GM18867 (cell line): Measurements from ENCODE around the gene MYT1.

Experiments used
- ATAC-seq: cut with Tn5 transposase; IDR thresholded peaks from one replicate; pipeline ENCODE4 v1.9.1; 2021; ENCODE audit warnings: mild to moderate bottlenecking, moderate library complexity; ENCODE audit not compliant: unreplicated experiment

Gene MYT1

DNA sequence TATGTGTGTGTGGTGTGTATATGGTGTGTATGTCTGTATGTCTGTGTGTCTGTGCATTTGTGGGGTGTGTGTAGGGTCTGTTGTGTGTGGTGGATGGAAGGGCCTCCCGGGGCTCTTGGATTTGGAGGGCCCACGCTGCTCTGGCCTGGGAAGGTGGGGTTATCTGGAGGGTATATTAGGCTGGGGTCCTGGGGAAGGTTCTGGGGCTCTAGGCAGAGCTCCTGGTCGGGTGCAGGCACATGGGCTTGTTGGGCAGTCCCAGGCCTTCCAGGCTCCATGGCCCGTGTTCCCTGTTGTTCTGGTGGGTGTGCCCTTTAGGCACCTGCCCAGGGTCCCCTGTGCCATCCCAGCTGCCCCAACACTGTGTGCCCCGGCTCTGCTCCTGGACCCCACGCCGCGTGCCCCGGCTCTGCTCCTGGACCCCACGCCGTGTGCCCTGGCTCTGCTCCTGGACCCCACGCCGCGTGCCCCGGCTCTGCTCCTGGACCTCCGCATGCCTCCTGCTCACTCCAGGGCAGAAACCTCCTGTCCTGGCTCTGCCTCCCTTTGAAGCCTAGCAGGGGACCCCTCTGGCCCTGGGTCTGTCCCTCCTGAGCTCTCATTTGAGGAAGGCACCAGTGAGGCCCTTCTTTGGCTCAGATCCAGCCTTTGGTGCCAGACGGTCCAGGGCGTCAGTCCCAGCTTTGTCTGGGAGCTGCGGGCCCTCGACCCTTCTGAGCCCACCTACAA, 10.2 kb upstream of the MYT1 start:
- ATAC-seq = no peak

DNA sequence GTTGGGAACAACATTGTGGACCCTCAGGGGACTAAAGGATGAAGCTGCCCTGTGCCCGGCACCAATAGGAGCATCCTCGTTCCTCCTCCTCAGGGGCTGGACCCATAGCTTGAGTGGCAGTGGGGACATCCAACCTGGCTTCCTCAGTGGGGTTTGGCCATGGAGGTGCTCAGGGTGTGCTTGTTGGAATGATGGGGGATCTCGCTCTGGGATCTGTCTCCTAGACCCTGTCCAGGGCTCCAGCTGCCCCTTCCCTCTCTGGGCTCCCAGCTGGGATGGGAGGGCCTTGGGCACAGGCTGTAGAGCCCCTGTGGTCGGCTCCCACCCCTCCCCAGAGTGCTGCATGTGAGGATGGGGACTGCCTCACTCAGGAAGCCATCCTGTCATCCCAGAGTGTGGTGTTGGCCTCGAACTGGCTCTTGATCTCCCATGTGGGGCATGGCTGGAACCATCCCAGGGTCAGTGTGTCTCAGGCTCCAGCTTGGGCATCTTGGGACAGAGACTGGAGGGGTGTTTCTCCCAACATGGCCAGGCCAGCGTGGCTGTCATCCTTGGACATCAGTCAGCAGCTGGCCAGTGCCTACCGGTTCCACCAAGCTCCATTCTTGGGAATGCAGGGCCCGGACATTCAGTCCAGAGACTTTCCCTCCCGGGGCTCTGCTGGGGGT, 9.5 kb upstream of the MYT1 start:
- no peak for ATAC-seq

DNA sequence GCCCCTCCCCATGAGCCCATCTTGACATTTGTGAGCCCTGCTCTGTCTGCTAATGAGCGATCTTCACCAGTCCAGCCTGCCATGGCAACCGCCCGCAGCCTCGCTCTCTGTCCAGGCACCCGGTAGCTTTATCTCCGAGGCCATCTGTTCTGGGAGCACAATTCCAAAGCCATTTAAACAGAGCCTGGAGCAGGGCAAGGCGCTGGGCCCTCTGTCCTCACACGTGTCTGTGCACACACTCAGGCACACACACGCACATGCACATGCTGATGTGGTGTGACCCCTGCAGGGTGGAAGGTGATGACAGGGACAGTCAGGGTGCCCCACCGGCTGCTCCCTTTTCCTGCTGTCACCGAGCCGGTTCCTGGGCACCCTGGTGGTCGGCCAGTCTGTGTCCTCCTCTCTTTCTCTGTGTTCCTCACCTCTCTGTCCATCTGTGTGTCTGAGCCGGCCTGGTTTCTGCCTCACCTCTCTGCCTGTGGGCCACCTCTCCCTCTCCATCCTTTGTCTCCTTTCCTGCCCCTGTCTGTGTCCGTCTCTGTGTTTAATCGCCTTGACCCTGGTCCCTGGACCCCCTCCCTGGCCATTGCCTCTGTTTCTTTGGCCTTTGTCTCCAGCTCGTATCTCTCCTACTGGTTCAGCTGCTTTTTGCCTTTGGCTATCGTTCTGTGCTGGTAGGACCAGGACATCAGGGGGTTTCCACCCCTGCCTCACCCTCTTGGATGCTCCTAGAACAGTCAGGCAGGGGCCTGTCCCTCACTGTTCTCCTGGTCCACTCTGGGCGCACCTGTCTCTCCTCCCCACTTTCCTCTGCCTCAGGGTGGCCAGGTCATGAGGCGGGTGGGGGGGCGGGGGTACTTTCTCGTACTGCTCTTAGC, 8.8 kb upstream of the MYT1 start:
- no peak for ATAC-seq

DNA sequence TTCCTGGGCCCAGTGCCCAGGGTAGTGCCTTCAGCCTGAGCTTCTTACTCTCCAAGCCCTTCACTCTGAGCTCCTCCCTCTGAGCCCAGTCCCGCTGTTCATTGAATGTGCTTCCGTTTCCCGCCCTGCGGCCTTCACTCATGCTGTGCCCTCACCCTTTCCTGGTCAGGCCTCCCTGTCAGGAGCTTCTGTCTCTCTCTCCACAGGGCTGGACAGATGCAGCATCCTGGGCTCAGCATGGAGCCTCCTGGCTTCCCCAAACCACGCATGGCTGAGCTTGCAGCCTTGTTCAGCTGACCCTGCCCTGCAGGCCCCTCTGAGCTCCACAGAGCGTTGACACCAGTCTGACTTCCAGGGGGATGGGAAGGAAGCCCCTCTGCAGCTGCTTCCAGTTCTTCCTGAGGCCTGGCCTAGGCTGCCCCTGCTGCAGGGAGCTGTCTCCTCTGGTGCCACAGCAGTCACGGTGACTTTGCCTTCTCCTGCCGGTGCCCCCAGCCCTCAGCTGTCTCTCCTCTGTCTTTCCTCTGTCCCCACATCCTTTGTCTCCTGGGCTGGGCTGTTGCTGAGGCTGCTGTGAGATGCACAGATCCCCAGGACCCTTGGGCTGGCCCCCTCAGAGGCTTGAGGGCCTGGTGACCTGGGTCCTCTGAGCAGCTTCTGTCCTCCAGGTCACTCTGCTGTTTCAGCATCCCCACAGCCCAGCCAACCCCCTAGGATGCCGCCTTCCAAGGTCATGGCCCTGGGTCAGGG, 7.9 kb upstream of the MYT1 start:
- ATAC-seq = no peak

DNA sequence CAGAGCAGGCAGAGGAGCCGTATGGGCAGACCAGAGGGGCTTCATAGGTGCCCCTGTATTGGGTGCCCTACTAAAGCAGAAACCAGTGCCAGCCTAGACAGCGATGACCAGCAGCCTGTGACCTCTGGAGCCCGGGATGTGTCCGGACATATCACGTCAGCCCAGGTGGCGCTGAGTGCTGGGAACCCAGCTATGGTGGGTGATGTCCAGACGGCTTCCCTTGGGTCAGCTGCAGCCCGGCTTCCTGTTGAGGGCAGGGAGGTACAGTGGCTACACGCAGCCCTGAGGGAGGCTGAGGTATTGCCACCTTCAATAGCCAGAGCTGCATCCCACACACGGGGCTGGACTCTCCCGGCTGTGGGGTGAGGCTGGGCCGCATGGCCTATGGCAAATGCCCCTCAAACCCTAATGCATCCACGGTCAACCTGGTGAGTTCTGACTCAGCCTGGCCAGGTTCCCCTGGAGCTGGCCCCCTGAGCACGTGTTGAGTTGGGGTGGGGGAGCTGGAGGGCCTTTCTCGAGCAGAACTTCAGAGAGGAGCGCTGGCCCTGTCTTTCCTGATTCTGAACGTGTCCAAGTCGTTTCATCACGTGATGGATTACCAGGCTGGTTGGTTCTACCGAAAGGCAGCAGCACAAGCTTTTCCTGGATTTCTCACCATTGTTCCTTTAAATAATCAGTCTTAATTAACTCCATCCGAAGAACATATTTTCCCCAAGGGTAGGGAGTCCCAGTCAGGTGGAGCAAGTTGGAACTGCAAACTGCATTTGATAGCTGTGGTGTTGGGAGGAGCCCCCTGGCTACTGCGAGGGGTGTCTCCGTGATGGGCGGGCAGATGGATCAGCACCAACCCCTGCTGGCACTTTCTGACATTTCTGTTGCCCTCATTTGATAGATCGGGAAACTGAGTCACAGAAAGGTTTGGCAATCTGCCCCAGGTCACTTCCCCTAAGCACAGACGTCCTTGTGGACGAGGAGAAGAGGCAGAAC, 7.1 kb upstream of the MYT1 start:
- no peak for ATAC-seq

DNA sequence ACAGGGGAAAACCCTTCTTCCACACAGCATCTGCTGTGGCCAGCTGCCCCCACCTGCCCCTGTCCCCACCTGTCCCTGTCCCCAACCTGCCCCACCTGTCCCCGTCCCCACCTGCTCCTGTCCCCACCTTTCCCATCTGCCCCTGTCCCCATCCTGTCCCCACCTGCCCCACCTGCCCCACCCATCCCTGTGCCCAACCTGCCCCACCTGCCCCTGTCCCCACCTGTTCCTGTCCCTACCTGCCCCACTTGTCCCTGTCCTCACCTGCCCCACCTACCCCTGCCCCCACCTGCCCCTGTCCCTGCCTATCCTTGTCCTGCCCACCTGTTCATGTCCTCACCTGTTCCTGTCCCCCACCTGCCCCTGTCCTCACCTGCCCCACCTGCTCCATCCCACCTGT, 6.4 kb upstream of the MYT1 start:
- ATAC-seq = no peak

DNA sequence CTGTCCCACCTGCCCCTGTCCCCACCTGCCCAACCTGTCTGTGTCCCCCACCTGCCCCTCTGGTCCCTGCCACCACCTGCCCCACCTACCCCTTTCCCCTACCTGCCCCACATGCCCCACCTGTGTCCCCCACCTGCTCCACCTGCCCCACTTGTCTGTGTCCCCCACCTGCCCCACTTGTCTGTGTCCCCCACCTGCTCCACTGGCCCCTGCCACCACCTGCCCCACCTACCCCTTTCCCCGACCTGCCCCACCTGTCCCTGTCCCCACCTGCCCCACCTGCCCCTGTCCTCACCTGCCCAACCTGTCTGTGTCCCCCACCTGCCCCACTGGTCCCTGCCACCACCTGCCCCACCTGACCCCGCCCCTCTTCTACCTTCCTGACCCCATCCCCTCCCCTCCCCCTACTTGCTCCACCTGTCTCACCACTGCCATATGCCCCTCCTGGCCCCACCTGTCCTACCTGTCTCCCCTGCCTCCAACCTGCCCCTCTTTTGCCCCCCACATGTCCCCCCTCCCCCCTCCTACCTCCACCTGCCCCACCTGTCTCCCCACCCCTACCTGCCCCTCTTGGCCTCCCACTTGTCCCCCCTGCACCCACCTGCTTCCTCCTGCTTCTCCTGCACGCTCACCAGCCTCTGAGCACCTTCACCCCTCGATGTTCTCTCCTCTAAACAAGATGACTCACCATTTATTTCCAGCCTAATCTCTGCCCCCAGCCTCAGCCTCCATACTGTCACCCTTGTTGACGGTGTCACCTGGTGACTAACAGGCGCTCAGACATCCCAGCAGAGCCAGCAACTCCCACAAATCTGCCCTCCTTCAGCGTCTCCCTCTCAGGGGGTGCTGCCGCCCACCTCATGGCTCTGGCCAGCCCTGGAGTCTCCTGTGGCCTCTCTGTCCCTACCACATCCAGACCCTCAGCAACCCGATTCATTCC, 5.6 kb upstream of the MYT1 start:
- no peak for ATAC-seq

DNA sequence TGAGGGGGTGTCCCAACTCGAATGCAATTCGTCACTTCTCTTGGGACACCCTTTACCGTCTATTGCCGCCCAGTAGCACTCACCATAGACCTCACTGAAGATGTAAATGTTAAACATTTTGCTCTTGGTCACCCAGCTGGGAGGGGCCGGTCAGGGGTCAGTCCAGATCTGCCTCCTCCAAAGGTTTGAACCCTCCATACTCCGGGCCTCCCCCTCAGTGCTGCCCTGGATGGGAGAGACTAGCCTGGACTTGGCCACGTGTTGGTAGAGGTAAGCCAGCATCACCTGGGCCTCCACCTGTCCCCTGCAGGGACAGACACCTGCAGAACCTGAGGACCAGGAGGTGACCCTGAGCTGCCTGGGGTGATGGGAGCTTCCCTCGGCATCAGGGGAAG, 5.0 kb upstream of the MYT1 start:
- ATAC-seq = no peak

DNA sequence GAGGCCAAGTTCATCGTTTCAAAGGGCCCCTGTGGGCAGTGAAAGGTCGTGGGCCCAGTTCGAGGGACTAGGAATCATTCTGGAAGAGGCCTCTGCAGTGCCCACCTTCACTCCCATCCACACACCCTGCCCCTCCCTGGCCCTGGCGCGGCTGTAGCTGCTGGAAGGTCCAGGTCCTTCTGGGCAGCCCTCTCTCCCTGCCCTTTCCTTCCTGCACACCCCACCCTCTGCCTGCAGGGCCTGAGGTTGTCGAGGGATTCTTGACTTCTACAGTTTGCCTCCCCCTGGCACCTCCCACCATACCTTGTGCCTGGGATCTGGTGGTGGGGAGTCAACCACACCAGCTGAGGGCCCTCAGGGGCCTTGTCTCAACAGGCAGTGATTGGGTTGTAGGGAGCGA, 4.5 kb upstream of the MYT1 start:
- no peak for ATAC-seq

DNA sequence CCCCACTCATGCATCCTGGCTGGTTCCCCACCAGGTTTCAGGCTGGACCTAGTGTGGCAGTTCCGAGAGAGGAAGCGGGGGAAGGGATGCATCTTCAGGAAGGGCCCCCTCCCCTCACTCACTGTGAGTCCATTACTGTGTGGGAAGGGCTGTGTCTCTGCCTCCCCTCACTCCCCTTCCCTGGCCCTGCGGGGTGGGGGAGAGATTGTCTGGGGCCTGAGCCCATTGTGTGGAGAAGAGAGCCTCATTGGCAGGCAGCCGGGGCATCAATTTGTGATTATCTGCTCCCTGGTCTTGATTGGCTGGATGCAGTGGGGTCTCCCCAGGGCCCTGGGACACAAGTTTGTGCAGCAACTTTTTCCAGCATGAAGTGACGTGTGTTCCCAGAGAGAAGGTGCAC, 4.1 kb upstream of the MYT1 start:
- ATAC-seq = no peak

DNA sequence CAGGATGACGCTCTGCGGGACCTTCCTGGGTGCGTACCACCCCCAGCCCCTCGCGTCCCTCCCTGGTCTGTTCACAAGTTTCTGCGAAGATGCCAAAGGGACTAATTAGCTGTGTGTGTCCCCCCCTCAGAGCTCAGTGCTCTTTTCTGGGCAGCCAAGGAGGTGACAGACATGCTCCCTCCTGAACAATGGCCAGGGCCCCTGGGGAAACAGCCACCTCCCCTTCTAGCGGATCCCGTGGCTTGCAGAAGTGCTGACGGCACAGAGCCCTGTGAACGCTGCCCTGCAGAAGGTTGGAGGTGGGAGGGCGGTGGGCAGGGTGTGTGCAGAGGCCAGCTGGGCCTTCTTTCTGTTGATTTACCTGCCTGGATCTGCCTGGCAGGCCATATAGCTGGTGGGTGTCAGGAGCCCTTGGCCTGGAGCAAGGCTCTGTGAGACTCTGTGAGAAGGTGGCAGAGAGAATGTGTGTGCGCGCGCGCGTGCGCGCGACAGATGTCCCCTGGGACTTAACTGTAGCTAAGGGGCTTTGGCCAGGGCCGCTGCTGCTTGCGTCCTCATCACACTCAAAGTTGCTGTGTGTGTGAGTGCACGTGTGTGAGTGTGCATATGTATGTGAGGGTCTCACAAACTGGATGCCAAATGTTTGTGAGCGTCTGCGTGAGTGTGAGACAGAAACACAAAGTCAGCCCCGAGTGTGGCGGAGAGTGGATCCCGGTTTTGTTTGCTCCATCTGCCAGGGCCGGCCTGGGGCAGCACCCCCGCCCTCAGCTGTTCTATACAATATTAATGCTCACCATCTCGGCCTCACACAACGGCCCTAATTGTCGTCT, 3.5 kb upstream of the MYT1 start:
- ATAC-seq = no peak

DNA sequence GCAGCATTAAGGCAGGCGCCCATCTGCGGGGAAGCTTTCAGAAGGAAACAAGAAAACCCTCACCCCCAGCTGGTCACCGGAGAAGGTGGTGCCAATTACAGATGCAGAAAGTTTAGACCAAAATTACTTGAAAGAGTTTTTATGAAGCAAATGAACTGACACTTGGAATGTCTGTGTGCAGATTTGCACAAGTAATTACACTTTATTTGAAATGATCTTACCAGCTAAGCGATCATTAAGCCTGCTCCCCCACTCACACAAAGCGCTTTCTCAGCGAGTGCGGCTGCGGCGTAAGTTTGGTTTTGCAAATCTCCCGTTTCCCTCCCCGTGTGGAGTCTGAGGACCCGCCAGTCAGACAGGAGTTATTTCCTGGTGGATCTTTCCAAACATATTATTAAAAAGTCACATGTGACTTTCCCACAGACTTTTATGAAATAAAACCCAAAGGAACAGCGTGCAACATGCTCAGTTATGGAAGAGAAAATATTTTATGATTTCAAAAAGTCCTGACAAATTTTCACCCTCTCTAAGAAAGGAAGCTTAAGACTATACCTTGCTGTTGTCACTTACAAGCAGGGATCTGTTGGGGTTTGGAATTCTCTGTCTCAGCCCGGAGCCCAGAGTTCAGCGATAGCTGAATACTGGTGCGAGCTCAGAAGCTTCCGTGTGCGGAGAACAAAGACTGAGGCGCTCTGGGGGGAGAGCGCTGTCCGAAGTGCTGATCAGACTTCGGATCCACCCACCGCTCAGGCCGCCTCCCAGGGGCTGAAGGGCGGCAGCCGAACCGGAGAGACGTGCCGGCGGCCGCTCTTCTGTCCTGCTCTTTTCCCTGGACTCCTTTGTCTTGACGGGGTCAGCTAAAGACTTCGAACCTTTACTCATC, 2.7 kb upstream of the MYT1 start:
- ATAC-seq = no peak

DNA sequence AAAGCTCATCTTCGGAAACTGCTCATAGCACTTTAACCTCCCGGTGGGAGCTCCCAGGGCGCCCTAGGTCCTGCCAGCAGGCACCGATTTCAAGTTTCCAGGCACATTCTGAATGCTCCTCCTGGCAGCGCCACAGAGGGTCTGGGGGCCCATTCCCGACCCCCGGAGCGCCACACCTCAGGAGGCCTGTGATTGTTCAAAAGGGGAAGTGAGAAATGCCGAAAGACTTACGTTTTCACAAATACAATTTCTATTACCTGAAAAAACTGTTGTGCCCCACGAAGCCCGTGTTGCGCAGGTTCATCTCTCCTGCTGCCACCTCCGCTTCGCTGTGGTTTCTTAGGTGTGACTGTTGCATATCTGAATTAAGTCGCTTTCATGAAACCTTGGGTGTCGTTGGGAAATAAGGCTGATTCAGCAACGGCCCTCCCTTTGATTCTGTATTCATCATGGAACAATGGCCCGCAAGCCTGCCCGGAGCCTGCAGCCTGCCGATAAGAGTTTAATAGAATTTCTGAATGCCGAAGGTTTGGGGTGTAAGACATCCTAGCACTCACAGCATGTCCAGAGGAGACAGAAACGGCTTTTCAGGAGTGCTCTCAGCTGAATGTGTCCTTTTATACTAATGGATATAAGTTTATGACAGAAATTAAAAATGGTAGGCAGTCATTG, 1.9 kb upstream of the MYT1 start:
- no peak for ATAC-seq

DNA sequence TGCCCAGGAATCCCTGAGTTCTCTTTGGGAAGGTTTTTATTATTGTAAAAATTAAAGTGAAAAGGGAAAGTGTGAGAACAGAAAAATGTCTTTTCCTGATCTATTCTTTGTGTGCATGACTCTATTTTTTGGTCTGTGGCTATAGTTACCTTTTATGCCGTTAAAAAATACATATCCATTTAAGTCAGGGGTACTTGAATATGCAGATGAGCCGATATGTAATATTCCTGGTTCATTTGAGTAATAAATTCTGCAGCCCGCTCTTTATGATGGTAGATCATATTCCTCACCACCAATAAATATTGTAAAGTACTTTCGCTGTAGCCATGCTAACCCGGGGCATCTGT, 503 bp upstream of the MYT1 start:
- no peak for ATAC-seq

DNA sequence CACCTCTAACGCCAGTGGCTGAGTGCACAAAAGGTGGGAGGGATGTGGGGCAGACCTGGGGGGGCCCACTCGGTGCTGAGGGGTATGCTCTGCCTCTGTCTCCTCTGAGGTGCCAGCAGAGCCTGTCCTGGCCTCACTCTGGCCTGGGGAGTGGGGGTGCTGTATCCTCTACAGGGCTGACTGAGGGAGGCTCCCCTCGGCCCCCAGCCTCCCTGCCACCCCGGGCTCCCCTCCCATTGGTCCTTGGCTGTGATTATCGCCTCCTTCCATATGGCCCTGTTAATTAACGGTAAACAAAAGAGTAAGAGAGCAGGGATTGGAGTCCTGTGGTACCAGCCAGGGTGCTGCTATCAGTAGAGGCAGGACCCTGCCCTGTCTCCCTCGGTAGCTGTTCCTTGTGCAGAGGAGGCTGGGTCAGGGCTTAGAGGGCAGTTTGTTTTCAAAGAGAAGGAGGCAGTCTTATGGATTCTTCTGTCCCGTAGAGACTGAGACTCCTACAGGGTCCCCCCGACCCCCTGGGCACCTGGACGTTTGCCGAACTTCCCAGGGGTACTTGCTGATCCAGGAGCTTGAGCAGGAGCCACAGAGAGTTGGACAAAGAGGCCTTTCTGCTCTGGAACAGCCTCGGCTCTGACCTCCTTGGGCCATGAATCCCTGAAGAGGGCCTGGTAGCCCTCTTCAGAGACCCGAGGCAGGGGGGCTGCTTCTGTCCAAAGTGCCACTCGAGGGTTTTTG, 1.8 kb downstream of the MYT1 start:
- no peak for ATAC-seq
